Measurements from ENCODE around the gene FAM236B. TPM values are rescaled to one million over a fixed set of nuclear protein-coding genes. Genes with fewer than 3 reads are reported as not detected.
"Not testable (repeated sequence)": the region's sequence is repeated elsewhere in the genome, so short reads cannot be mapped to it uniquely, and the experiment has no call there.

Gene FAM236B
- total RNA-seq: not detected
- polyA plus RNA-seq: not detected

- DNase-seq; H3K27me3 Mint-ChIP-seq; H3K4me3 Mint-ChIP-seq; H3K27ac Mint-ChIP-seq; H3K27me3 ChIP-seq (ENCODE audit: insufficient read depth, low read length); H3K36me3 ChIP-seq (ENCODE audit: insufficient read depth, low read length); intact Hi-C loops (cut with micrococcal nuclease); H3K4me1 Mint-ChIP-seq; H3K36me3 Mint-ChIP-seq; H3K4me1 ChIP-seq (ENCODE audit: insufficient read depth, low read length); POLR2A ChIA-PET (ENCODE audit: partially characterized antibody); H3K9me3 Mint-ChIP-seq; H3K27ac ChIP-seq (ENCODE audit: low read depth, low read length); H3K4me3 ChIP-seq (ENCODE audit: low read length in 2 of 2); H3K9me3 ChIP-seq (ENCODE audit: control insufficient read depth in 1 of 2, low read length in 2 of 2); CTCF ChIA-PET (ENCODE audit: partially characterized antibody): not testable (repeated sequence)
These were observed at the start of gene FAM236B for GRCh38 chrX:72782560-72782959. TSS of gene FAM236B (minus strand) at chrX:72782660. CDS start at chrX:72782560, 100 bp downstream.

- H3K27me3 ChIP-seq (ENCODE audit: insufficient read depth, low read length); H3K4me1 ChIP-seq (ENCODE audit: insufficient read depth, low read length); H3K27me3 Mint-ChIP-seq; H3K4me1 Mint-ChIP-seq; POLR2A ChIA-PET (ENCODE audit: partially characterized antibody); H3K9me3 Mint-ChIP-seq; H3K36me3 Mint-ChIP-seq; DNase-seq; H3K4me3 ChIP-seq (ENCODE audit: low read length in 2 of 2); H3K4me3 Mint-ChIP-seq; H3K27ac Mint-ChIP-seq; H3K27ac ChIP-seq (ENCODE audit: low read depth, low read length); intact Hi-C loops (cut with micrococcal nuclease); H3K9me3 ChIP-seq (ENCODE audit: control insufficient read depth in 1 of 2, low read length in 2 of 2); CTCF ChIA-PET (ENCODE audit: partially characterized antibody); H3K36me3 ChIP-seq (ENCODE audit: insufficient read depth, low read length): not testable (repeated sequence)
These were observed 48.2 kb upstream of the FAM236B start for GRCh38 chrX:72830701-72831100.

GRCh38 chrX:72808110-72808509 lies 25.6 kb upstream of the FAM236B start, which contains the start of gene FAM236D:
TSS of gene FAM236D (minus strand) at chrX:72808210. CDS start at chrX:72808110, 100 bp downstream.
- H3K27ac Mint-ChIP-seq; H3K9me3 ChIP-seq (ENCODE audit: control insufficient read depth in 1 of 2, low read length in 2 of 2); H3K4me1 ChIP-seq (ENCODE audit: insufficient read depth, low read length); DNase-seq; intact Hi-C loops (cut with micrococcal nuclease); H3K36me3 ChIP-seq (ENCODE audit: insufficient read depth, low read length); H3K27ac ChIP-seq (ENCODE audit: low read depth, low read length); H3K4me1 Mint-ChIP-seq; CTCF ChIA-PET (ENCODE audit: partially characterized antibody); H3K36me3 Mint-ChIP-seq; H3K4me3 Mint-ChIP-seq; POLR2A ChIA-PET (ENCODE audit: partially characterized antibody); H3K4me3 ChIP-seq (ENCODE audit: low read length in 2 of 2); H3K27me3 ChIP-seq (ENCODE audit: insufficient read depth, low read length); H3K27me3 Mint-ChIP-seq; H3K9me3 Mint-ChIP-seq: not testable (repeated sequence)

- H3K9me3 Mint-ChIP-seq; H3K36me3 Mint-ChIP-seq; H3K27me3 Mint-ChIP-seq; H3K9me3 ChIP-seq (ENCODE audit: control insufficient read depth in 1 of 2, low read length in 2 of 2); intact Hi-C loops (cut with micrococcal nuclease); H3K4me3 ChIP-seq (ENCODE audit: low read length in 2 of 2); H3K27me3 ChIP-seq (ENCODE audit: insufficient read depth, low read length); POLR2A ChIA-PET (ENCODE audit: partially characterized antibody); H3K27ac Mint-ChIP-seq; H3K4me1 ChIP-seq (ENCODE audit: insufficient read depth, low read length); H3K4me1 Mint-ChIP-seq; CTCF ChIA-PET (ENCODE audit: partially characterized antibody); H3K27ac ChIP-seq (ENCODE audit: low read depth, low read length); H3K36me3 ChIP-seq (ENCODE audit: insufficient read depth, low read length); H3K4me3 Mint-ChIP-seq: not testable (repeated sequence)
- DNase-seq: peak in 1 of 5 donors; percentile 9
These were observed 7.9 kb upstream of the FAM236B start for GRCh38 chrX:72790390-72790789.

- POLR2A ChIA-PET (ENCODE audit: partially characterized antibody); H3K4me1 ChIP-seq (ENCODE audit: insufficient read depth, low read length); H3K36me3 ChIP-seq (ENCODE audit: insufficient read depth, low read length); H3K27me3 Mint-ChIP-seq; H3K27ac Mint-ChIP-seq; CTCF ChIA-PET (ENCODE audit: partially characterized antibody); H3K27ac ChIP-seq (ENCODE audit: low read depth, low read length); H3K9me3 Mint-ChIP-seq; H3K9me3 ChIP-seq (ENCODE audit: control insufficient read depth in 1 of 2, low read length in 2 of 2); H3K27me3 ChIP-seq (ENCODE audit: insufficient read depth, low read length); H3K4me1 Mint-ChIP-seq; H3K36me3 Mint-ChIP-seq; H3K4me3 ChIP-seq (ENCODE audit: low read length in 2 of 2); intact Hi-C loops (cut with micrococcal nuclease); H3K4me3 Mint-ChIP-seq; DNase-seq: not testable (repeated sequence)
These were observed 5.7 kb upstream of the FAM236B start for GRCh38 chrX:72788142-72788541.

- H3K9me3 ChIP-seq (ENCODE audit: control insufficient read depth in 1 of 2, low read length in 2 of 2); DNase-seq; H3K27ac Mint-ChIP-seq; H3K4me1 ChIP-seq (ENCODE audit: insufficient read depth, low read length); H3K27me3 Mint-ChIP-seq; H3K36me3 ChIP-seq (ENCODE audit: insufficient read depth, low read length); H3K4me1 Mint-ChIP-seq; H3K36me3 Mint-ChIP-seq; H3K27me3 ChIP-seq (ENCODE audit: insufficient read depth, low read length); H3K27ac ChIP-seq (ENCODE audit: low read depth, low read length); H3K9me3 Mint-ChIP-seq; H3K4me3 ChIP-seq (ENCODE audit: low read length in 2 of 2); intact Hi-C loops (cut with micrococcal nuclease); H3K4me3 Mint-ChIP-seq; CTCF ChIA-PET (ENCODE audit: partially characterized antibody); POLR2A ChIA-PET (ENCODE audit: partially characterized antibody): not testable (repeated sequence)
These were observed 1.5 kb upstream of the FAM236B start for GRCh38 chrX:72783964-72784363.

- H3K4me3 Mint-ChIP-seq; H3K9me3 ChIP-seq (ENCODE audit: control insufficient read depth in 1 of 2, low read length in 2 of 2); CTCF ChIA-PET (ENCODE audit: partially characterized antibody); H3K36me3 ChIP-seq (ENCODE audit: insufficient read depth, low read length); intact Hi-C loops (cut with micrococcal nuclease); H3K36me3 Mint-ChIP-seq; DNase-seq; H3K27me3 Mint-ChIP-seq; H3K9me3 Mint-ChIP-seq; H3K27ac ChIP-seq (ENCODE audit: low read depth, low read length); H3K27me3 ChIP-seq (ENCODE audit: insufficient read depth, low read length); H3K27ac Mint-ChIP-seq; H3K4me1 ChIP-seq (ENCODE audit: insufficient read depth, low read length); H3K4me1 Mint-ChIP-seq; H3K4me3 ChIP-seq (ENCODE audit: low read length in 2 of 2); POLR2A ChIA-PET (ENCODE audit: partially characterized antibody): not testable (repeated sequence)
These were observed 991 bp upstream of the FAM236B start for GRCh38 chrX:72783365-72783936.

GRCh38 chrX:72778146-72778545 lies 4.3 kb downstream of the FAM236B start:
- CTCF ChIA-PET (ENCODE audit: partially characterized antibody); H3K4me1 Mint-ChIP-seq; H3K9me3 ChIP-seq (ENCODE audit: control insufficient read depth in 1 of 2, low read length in 2 of 2); H3K9me3 Mint-ChIP-seq; H3K36me3 Mint-ChIP-seq; H3K27ac ChIP-seq (ENCODE audit: low read depth, low read length); H3K27ac Mint-ChIP-seq; H3K27me3 Mint-ChIP-seq; DNase-seq; H3K4me3 ChIP-seq (ENCODE audit: low read length in 2 of 2); H3K4me1 ChIP-seq (ENCODE audit: insufficient read depth, low read length); intact Hi-C loops (cut with micrococcal nuclease); H3K27me3 ChIP-seq (ENCODE audit: insufficient read depth, low read length); H3K4me3 Mint-ChIP-seq; POLR2A ChIA-PET (ENCODE audit: partially characterized antibody); H3K36me3 ChIP-seq (ENCODE audit: insufficient read depth, low read length): not testable (repeated sequence)
